ENCODE data around the gene OR2A42. TPM values are rescaled to one million over a fixed set of nuclear protein-coding genes. Genes with fewer than 3 reads are reported as not detected.
"Not testable (repeated sequence)": the region's sequence is repeated elsewhere in the genome, so short reads cannot be mapped to it uniquely, and the experiment has no call there.

Gene OR2A42
- total RNA-seq, 1 experiment from 2014 or later, result not detected

DNA sequence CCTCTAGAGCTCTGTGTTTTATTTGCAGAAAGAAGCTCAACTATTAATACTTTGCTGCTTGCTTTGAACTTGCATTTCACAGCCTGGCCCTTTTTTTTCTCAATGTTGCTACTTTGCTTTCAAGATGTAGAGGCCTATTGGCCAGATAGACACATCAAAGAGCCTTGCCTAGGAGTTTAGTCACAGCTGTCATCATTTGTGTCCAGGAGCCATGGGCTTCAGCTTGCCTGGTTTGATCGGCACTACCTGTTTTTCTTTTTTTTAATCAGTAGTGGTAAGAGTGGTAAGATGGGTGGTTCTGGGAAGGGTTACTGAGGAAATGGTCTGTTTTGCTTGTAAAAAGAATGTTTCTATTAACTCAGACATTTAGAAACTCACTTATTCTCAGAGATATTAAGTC is 37.4 kb downstream of the OR2A42 start:
- H2BK15ac ChIP-seq (ENCODE audit: low read depth, low read length); H3K9ac ChIP-seq (ENCODE audit: extremely low read depth, insufficient read length, low read length); H2AK5ac ChIP-seq (ENCODE audit: insufficient read length, low read length); H3K4me1 Mint-ChIP-seq; H3T11ph ChIP-seq (ENCODE audit: low read length); H3K4me2 ChIP-seq (ENCODE audit: insufficient read depth, insufficient read length, low read length); H3K27ac ChIP-seq (ENCODE audit: insufficient read length, low read depth, low read length); H2BK5ac ChIP-seq (ENCODE audit: insufficient read length, low read length); H4K91ac ChIP-seq (ENCODE audit: insufficient read length, low read depth, low read length); H3K4me3 Mint-ChIP-seq; H3K36me3 Mint-ChIP-seq (ENCODE audit: insufficient read depth in 1 of 3, low read depth in 3 of 3); H3K9me3 ChIP-seq (ENCODE audit: control insufficient read depth, low read depth, low read length); DNase-seq; H3K9me3 Mint-ChIP-seq; H2BK120ac ChIP-seq (ENCODE audit: low read depth, low read length, poor library complexity, severe bottlenecking); H2BK12ac ChIP-seq (ENCODE audit: insufficient read length, low read depth, low read length); H3K79me2 ChIP-seq (ENCODE audit: insufficient read depth, low read length); H3K23ac ChIP-seq (ENCODE audit: insufficient read length, low read depth, low read length); H3K4ac ChIP-seq (ENCODE audit: low read depth, low read length); H3K18ac ChIP-seq (ENCODE audit: insufficient read length, low read depth, low read length); H3K27ac Mint-ChIP-seq; H4K5ac ChIP-seq (ENCODE audit: insufficient read length, low read depth, low read length); H3K27me3 ChIP-seq (ENCODE audit: insufficient read depth, low read length); H3K79me1 ChIP-seq (ENCODE audit: insufficient read depth, low read depth, low read length, poor library complexity, severe bottlenecking); H3K23me2 ChIP-seq (ENCODE audit: insufficient read length, low read depth, low read length, poor library complexity, severe bottlenecking); H4K8ac ChIP-seq (replicated peaks; ENCODE audit: insufficient read length, low read depth, low read length); H3K4me1 ChIP-seq (ENCODE audit: insufficient read depth, low read length); H3K27me3 Mint-ChIP-seq (ENCODE audit: low read depth); H3K14ac ChIP-seq (ENCODE audit: insufficient read depth, low read length); H2BK20ac ChIP-seq (ENCODE audit: low read depth, low read length, poor library complexity, severe bottlenecking); H4K20me1 ChIP-seq (ENCODE audit: control insufficient read depth, insufficient read depth, insufficient read length); H3K56ac ChIP-seq (ENCODE audit: insufficient read length, low read depth, low read length); H2AFZ ChIP-seq (ENCODE audit: low read length): not testable (repeated sequence)
- WGBS (ENCODE audit: extremely low coverage, insufficient read length, low lambda C conversion rate), result no CpG with 5 or more reads among the region's 1 CpG

DNA sequence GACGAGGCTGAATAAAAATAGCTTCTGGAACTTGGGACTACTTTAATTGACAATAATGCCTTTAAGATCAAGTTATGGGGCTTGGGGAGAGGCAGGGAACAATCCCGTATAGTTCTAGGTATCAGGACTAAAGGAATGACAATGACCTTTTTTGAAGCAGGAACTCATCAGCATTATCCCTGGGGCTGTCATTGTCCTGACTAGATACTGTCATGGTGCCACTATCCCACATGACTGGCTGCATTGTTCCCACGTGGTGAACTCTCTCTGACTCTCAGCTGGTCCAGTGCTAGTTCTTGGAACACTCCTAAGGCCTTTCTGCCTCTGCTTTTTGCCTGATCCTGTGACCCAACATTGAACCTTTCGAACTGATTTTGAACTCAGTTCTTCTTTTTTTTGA is 40.5 kb downstream of the OR2A42 start:
- not testable (repeated sequence) for H4K20me1 ChIP-seq (ENCODE audit: control insufficient read depth, insufficient read depth, insufficient read length); H4K8ac ChIP-seq (replicated peaks; ENCODE audit: insufficient read length, low read depth, low read length); H3K4me1 Mint-ChIP-seq; H3K9ac ChIP-seq (ENCODE audit: extremely low read depth, insufficient read length, low read length); DNase-seq; H4K91ac ChIP-seq (ENCODE audit: insufficient read length, low read depth, low read length); H2AFZ ChIP-seq (ENCODE audit: low read length); H2BK15ac ChIP-seq (ENCODE audit: low read depth, low read length); H3K18ac ChIP-seq (ENCODE audit: insufficient read length, low read depth, low read length); H2BK5ac ChIP-seq (ENCODE audit: insufficient read length, low read length); H2AK5ac ChIP-seq (ENCODE audit: insufficient read length, low read length); H3K14ac ChIP-seq (ENCODE audit: insufficient read depth, low read length); H3K56ac ChIP-seq (ENCODE audit: insufficient read length, low read depth, low read length); H3K79me2 ChIP-seq (ENCODE audit: insufficient read depth, low read length); H2BK120ac ChIP-seq (ENCODE audit: low read depth, low read length, poor library complexity, severe bottlenecking); H3K36me3 Mint-ChIP-seq (ENCODE audit: insufficient read depth in 1 of 3, low read depth in 3 of 3); H3K27ac ChIP-seq (ENCODE audit: insufficient read length, low read depth, low read length); H3K79me1 ChIP-seq (ENCODE audit: insufficient read depth, low read depth, low read length, poor library complexity, severe bottlenecking); H2BK20ac ChIP-seq (ENCODE audit: low read depth, low read length, poor library complexity, severe bottlenecking); H3K23me2 ChIP-seq (ENCODE audit: insufficient read length, low read depth, low read length, poor library complexity, severe bottlenecking); H3K23ac ChIP-seq (ENCODE audit: insufficient read length, low read depth, low read length); H3T11ph ChIP-seq (ENCODE audit: low read length); H3K4me2 ChIP-seq (ENCODE audit: insufficient read depth, insufficient read length, low read length); H3K4me3 Mint-ChIP-seq; H3K4ac ChIP-seq (ENCODE audit: low read depth, low read length); H3K9me3 Mint-ChIP-seq; H4K5ac ChIP-seq (ENCODE audit: insufficient read length, low read depth, low read length); H3K27me3 Mint-ChIP-seq (ENCODE audit: low read depth); H3K4me1 ChIP-seq (ENCODE audit: insufficient read depth, low read length); H3K27ac Mint-ChIP-seq; H3K27me3 ChIP-seq (ENCODE audit: insufficient read depth, low read length); H2BK12ac ChIP-seq (ENCODE audit: insufficient read length, low read depth, low read length); H3K9me3 ChIP-seq (ENCODE audit: control insufficient read depth, low read depth, low read length)
- WGBS (ENCODE audit: extremely low coverage, insufficient read length, low lambda C conversion rate), result no CpG with 5 or more reads among the region's 4 CpGs
